PC-3 (cell line): Measurements from ENCODE around the gene CAMK2B. TPM values are rescaled to one million over a fixed set of nuclear protein-coding genes. Genes with fewer than 3 reads are reported as not detected.

ENCODE experiments used
- ATAC-seq: fragments of 200-7000 bp; cut with Tn5 transposase; 2 replicates; pipeline ENCODE4 v1.9.1; 2020; ENCODE audit warnings: mild to moderate bottlenecking, moderate library complexity
- BruUV-seq: library from RNA; stranded (reverse); fragments of 400-500 nt; replicated peaks from 2 replicates; lab custom pipeline; 2021; lab: Mats Ljungman, UMichigan
- CTCF ChIA-PET: fragments of 300-600 bp; sonication (Branson Sonifier 250); formaldehyde crosslinking; loops from one replicate; lab custom pipeline; 2022; ENCODE audit warnings: antibody characterized with exemption; lab: Charles Lee
- POLR2A ChIA-PET: fragments of 300-600 bp; sonication (Branson Sonifier 250); formaldehyde crosslinking; loops from one replicate; lab custom pipeline; 2022; ENCODE audit warnings: antibody characterized with exemption; ENCODE audit not compliant: unreplicated experiment; lab: Charles Lee
- DNase-seq: peaks from one replicate; pipeline ENCODE4 v3.0.0-alpha.2; 2015
- H2AFZ ChIP-seq: fragments of 300-600 bp; sonication (generic); 2 replicates; pipeline ENCODE4 v1.6.0; 2016; ENCODE audit warnings: antibody characterized with exemption, low read length
- H3F3A ChIP-seq: fragments of 300-600 bp; sonication (generic); one replicate; pipeline ENCODE4 v1.6.0; 2017; ENCODE audit warnings: antibody characterized with exemption, low read length, control low read depth, mild to moderate bottlenecking; ENCODE audit not compliant: unreplicated experiment
- H3K27ac ChIP-seq: fragments of 300-600 bp; sonication (generic); 2 replicates; pipeline ENCODE4 v1.5.1; 2016; ENCODE audit warnings: mild to moderate bottlenecking, low read length
- H3K27me3 ChIP-seq: fragments of 300-600 bp; sonication (generic); 2 replicates; pipeline ENCODE4 v1.6.1; 2016; ENCODE audit warnings: low read length, mixed read lengths
- H3K36me3 ChIP-seq: fragments of 300-600 bp; sonication (generic); 2 replicates; pipeline ENCODE4 v1.6.1; 2016; ENCODE audit warnings: low read depth, mixed run types, low read length, mixed read lengths
- H3K4me1 ChIP-seq: fragments of 300-600 bp; sonication (generic); 2 replicates; pipeline ENCODE4 v1.5.1; 2016; ENCODE audit warnings: low read length; ENCODE audit not compliant: insufficient read depth
- H3K4me2 ChIP-seq: fragments of 300-600 bp; sonication (generic); 2 replicates; pipeline ENCODE4 v1.6.0; 2016; ENCODE audit warnings: low read length
- H3K4me3 ChIP-seq: fragments of 300-600 bp; sonication (generic); 2 replicates; pipeline ENCODE4 v1.5.1; 2016; ENCODE audit warnings: mild to moderate bottlenecking, low read length, mixed read lengths
- H3K79me2 ChIP-seq: fragments of 300-600 bp; sonication (generic); 2 replicates; pipeline ENCODE4 v1.6.1; 2017; ENCODE audit warnings: low read length, mixed read lengths
- H3K9ac ChIP-seq: fragments of 300-600 bp; sonication (generic); 2 replicates; pipeline ENCODE4 v1.6.0; 2016; ENCODE audit warnings: mild to moderate bottlenecking, low read length
- H3K9me2 ChIP-seq: fragments of 300-600 bp; sonication (generic); replicated peaks from 2 replicates; pipeline ENCODE4 v1.6.1; 2016; ENCODE audit warnings: mixed run types, low read length, mixed read lengths
- H3K9me3 ChIP-seq: fragments of 300-600 bp; sonication (generic); 2 replicates; pipeline ENCODE4 v1.6.1; 2016; ENCODE audit warnings: low read length, mixed read lengths
- H4K20me1 ChIP-seq: fragments of 300-600 bp; sonication (generic); 2 replicates; pipeline ENCODE4 v1.6.1; 2016; ENCODE audit warnings: low read length, mixed read lengths
- CTCF ChIP-seq: fragments of 300-600 bp; sonication (generic); conservative IDR thresholded peaks from 2 replicates; pipeline ENCODE4 v1.5.1; 2017; ENCODE audit warnings: antibody characterized with exemption, low read depth, mild to moderate bottlenecking, low read length
- EZH2 ChIP-seq: fragments of 300-600 bp; sonication (generic); IDR thresholded peaks from one replicate; pipeline ENCODE4 v1.6.1; 2017; ENCODE audit warnings: antibody characterized with exemption, mild to moderate bottlenecking, low read length; ENCODE audit not compliant: unreplicated experiment
- EZH2phosphoT487 ChIP-seq: fragments of 300-600 bp; sonication (generic); IDR thresholded peaks from 2 replicates; pipeline ENCODE4 v1.6.1; 2018; ENCODE audit warnings: mild to moderate bottlenecking, antibody characterized with exemption, low read length, borderline replicate concordance
- intact Hi-C: fragments of 100-400 bp; cut with micrococcal nuclease; formaldehyde crosslinking; loops from 2 replicates; pipeline ENCODE4 v1.9.0; 2023
- total RNA-seq: library from RNA; depleted of rRNA; stranded (reverse); fragments of >200 nt; gene quantifications from 2 replicates; pipeline ENCODE4 v1.2.3, GENCODE V29; 2014

Gene CAMK2B
- total RNA-seq, 1 experiment from 2014 or later: 1.2 TPM

DNA sequence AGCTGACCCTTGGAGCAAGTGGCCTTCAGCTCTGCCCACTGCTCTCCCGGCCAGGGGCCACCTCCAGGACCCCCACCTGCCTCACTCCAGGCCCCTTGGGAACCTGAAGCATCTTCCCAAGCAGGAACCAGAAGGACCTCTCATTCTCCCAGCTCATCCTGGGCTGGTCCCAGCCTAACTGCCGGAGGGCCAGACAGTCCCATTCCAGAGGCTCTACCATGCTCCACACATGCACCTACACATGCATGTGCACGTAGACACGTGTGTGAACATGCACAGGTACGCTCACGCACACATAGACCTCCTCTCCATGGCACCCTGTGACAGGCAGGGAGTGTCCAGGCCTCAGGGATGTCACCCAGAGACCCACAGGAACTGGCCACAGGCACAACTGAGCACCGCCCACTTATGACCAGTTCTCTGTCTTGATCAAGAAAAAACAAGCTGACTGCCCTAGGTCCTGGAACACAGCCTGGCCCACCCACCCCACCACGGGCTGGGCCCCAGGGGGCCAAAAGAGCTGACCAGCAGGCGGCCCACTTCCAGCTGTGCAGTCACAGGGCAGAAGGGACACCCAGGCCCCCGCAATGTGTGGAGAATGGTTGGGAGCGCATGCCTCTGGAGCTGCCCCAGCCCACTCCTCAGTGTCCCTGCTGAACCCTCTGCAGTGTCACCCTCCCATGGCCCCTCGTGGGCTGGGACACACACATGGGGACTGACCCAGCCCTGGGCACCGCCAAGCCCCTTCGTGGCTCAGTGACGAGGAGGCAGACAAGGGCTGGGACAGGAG, 43.4 kb downstream of the CAMK2B start:
- TF ChIP-seq EZH2 (no peak), CTCF (no peak), EZH2phosphoT487 (no peak)
- Histone ChIP-seq H3K9me2 (no peaks in the 10 kb centered on the region), H3K4me3 (no peak overlapping the region), H3K79me2 (no peaks in the 10 kb centered on the region), H3F3A (no peaks in the 10 kb centered on the region), H3K36me3 (no peaks in the 10 kb centered on the region), H4K20me1 (no peaks in the 10 kb centered on the region), H3K27me3 (no peaks in the 10 kb centered on the region), H2AFZ (no peak overlapping the region), H3K27ac (no peak overlapping the region), H3K9me3 (no peaks in the 10 kb centered on the region), H3K4me1 (no peaks in the 10 kb centered on the region), H3K9ac (no peak overlapping the region), H3K4me2 (no peak overlapping the region)
- POLR2A ChIA-PET: no interaction called here
- ATAC-seq: 0 out of 2 replicates have a peak, but pooled peaks have one; percentile 17
- DNase-seq: no peak
- CTCF ChIA-PET: interaction anchor here (1.1 kb wide), 1 partner anchor 23 kb away, joined by 5 read pairs; no protein-coding TSS in a partner anchor
- BruUV-seq: no TSS peak
- intact Hi-C loops: no loop called here

GRCh38 chr7:44280993-44281721, 44.2 kb downstream of the CAMK2B start:
- no peaks in the 10 kb centered on the region for H3K9me3 ChIP-seq
- H3K9ac ChIP-seq: no peak overlapping the region
- no peaks in the 10 kb centered on the region for H4K20me1 ChIP-seq
- DNase-seq: no peak
- H2AFZ ChIP-seq: no peak overlapping the region
- no peaks in the 10 kb centered on the region for H3K36me3 ChIP-seq
- no TSS peak for BruUV-seq
- no peaks in the 10 kb centered on the region for H3K9me2 ChIP-seq
- no peak overlapping the region for H3K27ac ChIP-seq
- no peak overlapping the region for H3K4me3 ChIP-seq
- no peaks in the 10 kb centered on the region for H3K27me3 ChIP-seq
- no peak for ATAC-seq
- TF ChIP-seq CTCF: no peak
- TF ChIP-seq EZH2phosphoT487: no peak
- TF ChIP-seq EZH2: no peak
- no peaks in the 10 kb centered on the region for H3K79me2 ChIP-seq
- no peaks in the 10 kb centered on the region for H3F3A ChIP-seq
- POLR2A ChIA-PET: no interaction called here
- intact Hi-C loops: no loop called here
- CTCF ChIA-PET: interaction anchor here (1.1 kb wide), 1 partner anchor 22 kb away, joined by 5 read pairs; no protein-coding TSS in a partner anchor
- H3K4me1 ChIP-seq: no peaks in the 10 kb centered on the region
- no peak overlapping the region for H3K4me2 ChIP-seq

- no peaks in the 10 kb centered on the region for H3K79me2 ChIP-seq
- H3K9me2 ChIP-seq: no peaks in the 10 kb centered on the region
- no peak overlapping the region for H2AFZ ChIP-seq
- H3K9ac ChIP-seq: no peak overlapping the region
- ChIA-PET CTCF (no interaction called here), POLR2A (no interaction called here)
- no peak overlapping the region for H3K4me2 ChIP-seq
- H3K27me3 ChIP-seq: no peaks in the 10 kb centered on the region
- intact Hi-C loops: no loop called here
- no peaks in the 10 kb centered on the region for H4K20me1 ChIP-seq
- BruUV-seq: no TSS peak
- H3F3A ChIP-seq: no peaks in the 10 kb centered on the region
- DNase-seq (no peak), ATAC-seq (no peak)
- no peaks in the 10 kb centered on the region for H3K4me1 ChIP-seq
- H3K27ac ChIP-seq: no peak overlapping the region
- H3K4me3 ChIP-seq: no peak overlapping the region
- no peak for TF ChIP-seq EZH2phosphoT487
- no peak for TF ChIP-seq EZH2
- no peak for TF ChIP-seq CTCF
- H3K36me3 ChIP-seq: no peaks in the 10 kb centered on the region
- no peaks in the 10 kb centered on the region for H3K9me3 ChIP-seq
Measured at GRCh38 chr7:44280636-44280992, 44.8 kb downstream of the CAMK2B start.
